GM12875 (cell line): ENCODE data around the gene TEX26.

Experiments used
- H3K4me3 ChIP-seq: one replicate; pipeline ENCODE4 v1.5.1; 2011; ENCODE audit warnings: low read depth, low read length, control low read depth
- TF ChIP-seq, protein P1 (sequence below): IDR thresholded peaks from 2 replicates; pipeline ENCODE4 v1.5.1; 2011; ENCODE audit warnings: low read depth, mild to moderate bottlenecking, control low read depth, inconsistent platforms, low read length, moderate library complexity, borderline replicate concordance; ENCODE audit not compliant: insufficient read depth

The TEX26 gene

DNA sequence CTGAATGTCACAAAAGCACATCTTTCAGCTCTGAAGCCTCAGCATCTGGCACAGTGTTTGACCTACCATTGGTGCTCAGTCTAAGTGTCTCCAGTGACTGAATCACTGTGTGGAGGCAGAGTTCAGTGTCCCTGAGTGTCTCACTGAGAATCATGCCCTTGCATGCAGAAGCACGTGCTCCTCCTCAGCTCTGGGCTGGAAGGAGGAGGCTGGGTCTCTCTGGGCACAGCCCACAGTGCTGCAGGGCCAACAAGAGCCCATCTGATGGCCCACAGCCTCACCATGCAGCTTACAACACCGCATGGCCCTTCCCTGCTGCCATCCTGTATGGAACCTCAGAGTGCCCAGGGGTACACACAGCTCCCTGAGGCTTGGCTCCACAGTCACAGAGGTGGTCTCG, 86.1 kb downstream of the TEX26 start:
- no peak overlapping the region for H3K4me3 ChIP-seq
- TF ChIP-seq, protein P1, sequence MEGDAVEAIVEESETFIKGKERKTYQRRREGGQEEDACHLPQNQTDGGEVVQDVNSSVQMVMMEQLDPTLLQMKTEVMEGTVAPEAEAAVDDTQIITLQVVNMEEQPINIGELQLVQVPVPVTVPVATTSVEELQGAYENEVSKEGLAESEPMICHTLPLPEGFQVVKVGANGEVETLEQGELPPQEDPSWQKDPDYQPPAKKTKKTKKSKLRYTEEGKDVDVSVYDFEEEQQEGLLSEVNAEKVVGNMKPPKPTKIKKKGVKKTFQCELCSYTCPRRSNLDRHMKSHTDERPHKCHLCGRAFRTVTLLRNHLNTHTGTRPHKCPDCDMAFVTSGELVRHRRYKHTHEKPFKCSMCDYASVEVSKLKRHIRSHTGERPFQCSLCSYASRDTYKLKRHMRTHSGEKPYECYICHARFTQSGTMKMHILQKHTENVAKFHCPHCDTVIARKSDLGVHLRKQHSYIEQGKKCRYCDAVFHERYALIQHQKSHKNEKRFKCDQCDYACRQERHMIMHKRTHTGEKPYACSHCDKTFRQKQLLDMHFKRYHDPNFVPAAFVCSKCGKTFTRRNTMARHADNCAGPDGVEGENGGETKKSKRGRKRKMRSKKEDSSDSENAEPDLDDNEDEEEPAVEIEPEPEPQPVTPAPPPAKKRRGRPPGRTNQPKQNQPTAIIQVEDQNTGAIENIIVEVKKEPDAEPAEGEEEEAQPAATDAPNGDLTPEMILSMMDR = no peak

DNA sequence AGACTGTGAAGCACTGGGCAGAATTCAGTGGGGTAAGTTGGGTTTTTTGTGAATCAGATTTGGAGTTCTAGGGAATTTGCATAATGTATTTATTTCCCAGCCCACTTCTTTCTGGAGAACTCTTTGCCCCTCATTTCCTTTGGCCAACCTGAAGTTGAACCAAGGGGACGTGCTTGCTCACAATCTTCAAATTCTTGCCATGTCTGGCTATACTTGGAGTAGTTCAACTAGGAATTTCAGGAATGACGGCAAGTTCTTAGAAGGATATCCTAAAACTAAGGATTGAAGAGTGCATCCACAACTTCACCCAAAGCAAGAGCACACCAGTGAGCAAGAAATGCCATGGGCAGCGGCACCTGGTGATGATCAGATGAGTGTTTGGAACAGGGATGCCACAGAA, 88.5 kb downstream of the TEX26 start:
- TF ChIP-seq, protein P1 = no peak
- H3K4me3 ChIP-seq = no peak overlapping the region

DNA sequence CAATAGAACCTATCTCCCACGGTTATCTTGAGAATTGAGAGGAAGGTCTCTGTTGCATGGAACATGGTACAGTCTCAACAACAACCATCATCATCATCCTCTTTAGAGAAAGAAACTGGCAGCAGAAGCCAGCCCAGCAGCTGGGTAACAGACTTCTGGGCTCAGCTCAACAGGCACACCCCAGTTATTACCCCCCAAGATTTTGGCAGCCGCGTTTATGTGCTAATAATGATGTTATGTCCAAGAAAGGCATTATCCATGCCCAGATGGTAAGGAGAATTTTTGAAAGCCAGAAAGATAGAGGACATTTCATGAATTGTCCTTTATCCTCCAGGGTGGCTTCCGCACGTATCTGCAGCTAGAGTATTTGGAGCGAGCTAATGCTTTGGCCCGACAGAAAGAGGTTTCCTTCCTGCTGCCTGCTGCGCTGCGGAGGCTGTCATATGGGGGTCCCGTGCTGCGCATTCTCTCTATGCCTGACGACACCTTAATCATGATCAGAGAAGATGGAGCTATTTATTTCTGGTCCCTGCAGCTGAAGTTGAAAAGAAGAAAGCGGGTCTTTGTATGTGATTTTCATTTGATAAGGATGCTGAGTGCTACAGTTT, 89.9 kb downstream of the TEX26 start:
- TF ChIP-seq, protein P1 = no peak
- no peak overlapping the region for H3K4me3 ChIP-seq

DNA sequence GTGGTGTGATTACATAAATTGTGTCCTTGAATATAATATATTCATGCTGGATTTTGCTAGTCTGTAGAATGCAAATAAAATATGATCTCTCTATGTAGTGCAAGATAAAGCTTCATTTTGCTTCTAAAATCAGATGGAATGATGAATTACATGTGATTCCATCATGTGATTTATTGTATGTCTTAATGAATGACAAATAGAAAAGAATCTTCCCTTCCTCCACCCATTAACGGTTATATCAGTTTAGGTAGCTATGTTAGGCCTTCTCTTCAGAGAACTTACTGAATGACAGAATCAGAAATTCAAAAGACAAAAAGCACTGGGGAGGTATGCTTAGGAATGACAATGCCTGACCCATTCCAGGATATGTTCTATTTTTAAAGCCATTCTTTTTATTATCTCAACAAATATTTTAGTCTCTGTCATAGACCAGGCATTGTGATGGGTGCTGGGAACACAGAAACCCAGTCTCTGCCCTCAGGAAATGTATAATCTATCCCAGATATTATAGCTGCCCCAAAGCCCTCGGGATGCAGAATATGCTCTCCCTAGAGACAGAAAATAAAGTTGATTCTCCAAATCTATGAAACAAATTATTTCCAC, 90.6 kb downstream of the TEX26 start:
- no peak overlapping the region for H3K4me3 ChIP-seq
- TF ChIP-seq, protein P1 = no peak
